ENCODE results near the gene PRKCA. TPM values are rescaled to one million over a fixed set of nuclear protein-coding genes. Genes with fewer than 3 reads are reported as not detected.

Gene PRKCA
- total and polyA plus RNA-seq, 9 of the 15 experiments (the other 6 are each of a cell fraction or from before 2014, with no cell fraction given): 3.2 to 33.0 (median 17.8) TPM

DNA sequence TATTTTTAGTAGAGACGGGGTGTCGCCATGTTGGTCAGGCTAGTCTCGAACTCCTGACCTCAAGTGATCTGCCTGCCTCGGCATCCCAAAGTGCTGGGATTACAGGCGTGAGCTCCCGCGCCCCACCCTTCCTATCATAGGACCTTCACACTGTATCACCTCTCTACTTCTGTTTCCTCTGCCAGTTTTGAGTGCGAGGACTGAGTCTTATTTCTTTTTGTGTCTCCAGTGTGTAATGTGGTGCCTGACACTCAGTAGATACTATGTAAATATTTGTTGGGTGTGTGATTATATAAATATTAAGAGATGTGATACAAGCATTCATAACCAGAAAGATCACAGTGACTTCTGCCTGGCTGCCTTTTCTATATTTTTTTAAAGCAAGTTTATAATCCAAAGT is 10.5 kb downstream of the PRKCA start (continued):
- TF ChIP-seq, protein P1, sequence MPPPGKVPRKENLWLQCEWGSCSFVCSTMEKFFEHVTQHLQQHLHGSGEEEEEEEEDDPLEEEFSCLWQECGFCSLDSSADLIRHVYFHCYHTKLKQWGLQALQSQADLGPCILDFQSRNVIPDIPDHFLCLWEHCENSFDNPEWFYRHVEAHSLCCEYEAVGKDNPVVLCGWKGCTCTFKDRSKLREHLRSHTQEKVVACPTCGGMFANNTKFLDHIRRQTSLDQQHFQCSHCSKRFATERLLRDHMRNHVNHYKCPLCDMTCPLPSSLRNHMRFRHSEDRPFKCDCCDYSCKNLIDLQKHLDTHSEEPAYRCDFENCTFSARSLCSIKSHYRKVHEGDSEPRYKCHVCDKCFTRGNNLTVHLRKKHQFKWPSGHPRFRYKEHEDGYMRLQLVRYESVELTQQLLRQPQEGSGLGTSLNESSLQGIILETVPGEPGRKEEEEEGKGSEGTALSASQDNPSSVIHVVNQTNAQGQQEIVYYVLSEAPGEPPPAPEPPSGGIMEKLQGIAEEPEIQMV (tag; conservative IDR thresholded peaks at IDR 0.05; ENCODE audit: low read depth): no peak
- no peak for TF ChIP-seq BCOR (IDR thresholded peaks at IDR 0.05)

DNA sequence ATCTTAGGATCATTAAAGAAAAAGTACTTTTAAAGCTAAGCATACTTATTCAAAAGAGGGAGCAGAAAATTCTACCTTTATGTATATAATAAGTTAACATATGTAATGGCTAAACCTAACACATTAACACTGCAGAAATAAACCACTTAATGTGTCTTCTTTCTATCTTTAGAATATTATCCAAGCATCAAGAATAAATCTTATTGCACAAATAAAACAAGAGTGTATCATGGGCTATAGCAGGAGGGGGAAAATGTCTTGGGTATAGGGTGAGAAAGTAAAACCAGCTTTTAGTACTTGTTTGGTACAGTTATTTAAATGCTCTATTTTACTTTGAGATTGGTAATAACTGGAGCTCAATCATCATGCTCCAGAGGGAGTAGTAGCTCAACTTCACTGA is 10.9 kb downstream of the PRKCA start:
- H3K36me3 ChIP-seq (ENCODE audit: control insufficient read depth, insufficient read depth, low read length): peaks cover 34% of the 10 kb centered on the region
- H2AFZ ChIP-seq (ENCODE audit: low read depth, low read length): no peak overlapping the region
- H3K4me2 ChIP-seq (ENCODE audit: insufficient read depth, low read length): no peak overlapping the region
- DNase-seq (ENCODE audit: extremely low read depth in 1 of 4, low spot score in 3 of 4): no peak
- POLR2A ChIA-PET: interaction anchor here (1.7 to 2.0 kb wide), 2 partner anchors 9 to 17 kb away, joined by 6 to 7 read pairs; no protein-coding TSS in a partner anchor
- no peak overlapping the region for H3K9ac ChIP-seq (ENCODE audit: insufficient read depth in 1 of 2, low read depth in 2 of 2, low read length in 2 of 2)
- no peaks in the 10 kb centered on the region for H3K27me3 ChIP-seq (ENCODE audit: control insufficient read depth in 2 of 2, insufficient read depth in 2 of 2, low read length in 2 of 2)
- ATAC-seq: no peak
- intact Hi-C loops (cut with micrococcal nuclease): no loop called here
- peaks cover 3% of the 10 kb centered on the region in 2 experiments; a peak in 1 of 5 replicates for H3K4me1 ChIP-seq (replicated peaks in 1 of 2; ENCODE audit: control insufficient read depth in 2 of 2, insufficient read depth in 2 of 2, low read length in 2 of 2)
- CTCF ChIA-PET (ENCODE audit: low intra/inter-chr PET ratio): no interaction called here
- peaks cover 27% of the 10 kb centered on the region; the same call in 2 of the 3 replicates for H3K79me2 ChIP-seq (ENCODE audit: control insufficient read depth, insufficient read depth, low read length)
- H3K9me1 ChIP-seq (ENCODE audit: control insufficient read depth, insufficient read depth, low read length): no peaks in the 10 kb centered on the region
- H3K4me3 ChIP-seq: no peak overlapping the region
- TF ChIP-seq RBM22 (IDR thresholded peaks at IDR 0.05; ENCODE audit: low read depth, low read length, poor library complexity, severe bottlenecking) (no peak), SP2 (IDR thresholded peaks at IDR 0.05; ENCODE audit: extremely low read depth, low read depth, low read length, poor library complexity, severe bottlenecking) (no peak), MEIS2 (IDR thresholded peaks at IDR 0.05; ENCODE audit: partially characterized antibody) (no peak), OTX1 (CRISPR knock-in tag; IDR thresholded peaks at IDR 0.05) (no peak), CAMTA2 (CRISPR knock-in tag; conservative IDR thresholded peaks at IDR 0.05) (no peak), SETDB1 (IDR thresholded peaks at IDR 0.05; ENCODE audit: low read length) (no peak), KLF6 (CRISPR knock-in tag; IDR thresholded peaks at IDR 0.05; ENCODE audit: borderline replicate concordance) (no peak), XRCC3 (IDR thresholded peaks at IDR 0.05) (no peak), TCF3 (CRISPR knock-in tag; IDR thresholded peaks at IDR 0.05) (no peak), BHLHE40 (IDR thresholded peaks at IDR 0.05; ENCODE audit: low read length) (no peak), KLF1 (tag; IDR thresholded peaks at IDR 0.05) (no peak), ZNF583 (CRISPR knock-in tag; IDR thresholded peaks at IDR 0.05) (no peak)
- no peaks in the 10 kb centered on the region for H4K20me1 ChIP-seq (replicated peaks; ENCODE audit: control insufficient read depth, insufficient read depth, low read length)
- FAIRE-seq: no peak
- no peak overlapping the region for H3K27ac ChIP-seq (ENCODE audit: extremely low read depth, low read depth, low read length)
- H3K9me3 ChIP-seq (replicated peaks; ENCODE audit: control insufficient read depth, insufficient read depth, low read depth, low read length): no peaks in the 10 kb centered on the region
- BruUV-seq (replicated peaks): no TSS peak
- in situ Hi-C loops (cut with MboI): no loop called here

All from K562 (cell line).